Spleen (tissue), 11 donors: ENCODE data around the gene PIGS. TPM values are rescaled to one million over a fixed set of nuclear protein-coding genes. Genes with fewer than 3 reads are reported as not detected.
"Not testable (repeated sequence)": the region's sequence is repeated elsewhere in the genome, so short reads cannot be mapped to it uniquely, and the experiment has no call there.

Experiments
- DNase-seq: peaks from one replicate; pipeline ENCODE4 v3.0.0-alpha.2; 2020
- H3K27ac ChIP-seq, 8 donors: fragments of 200-600 bp; sonication (generic) in 7 of 8; 1 replicate in 4 of 8; 2 replicates in 4 of 8; pipeline versions ENCODE4 v1.5.0 to v1.8.0; 2016 to 2021; ENCODE audit warnings: inconsistent platforms in 4 of 8, mild to moderate bottlenecking in 4 of 8, moderate library complexity in 1 of 8
- H3K27me3 ChIP-seq, 7 donors: fragments of 200-600 bp; sonication (generic) in 6 of 7; replicated peaks in 1 of 7; 1 replicate in 4 of 7; 2 replicates in 3 of 7; pipeline versions ENCODE4 v1.5.0 to v1.8.0; 2016 to 2021; ENCODE audit warnings: inconsistent platforms in 3 of 7, mild to moderate bottlenecking in 1 of 7
- H3K36me3 ChIP-seq, 6 donors: fragments of 200-600 bp; sonication (generic) in 5 of 6; 1 replicate in 4 of 6; 2 replicates in 2 of 6; pipeline versions ENCODE4 v1.5.0 to v1.8.0; 2016 to 2021; ENCODE audit warnings: inconsistent platforms in 2 of 6
- H3K4me1 ChIP-seq, 6 donors: fragments of 200-600 bp; sonication (generic) in 5 of 6; 1 replicate in 3 of 6; 2 replicates in 3 of 6; pipeline versions ENCODE4 v1.5.0 to v1.8.0; 2016 to 2021; ENCODE audit warnings: inconsistent platforms in 3 of 6
- H3K4me3 ChIP-seq, 8 donors: fragments of 200-600 bp; sonication (generic) in 7 of 8; 1 replicate in 4 of 8; 2 replicates in 4 of 8; pipeline versions ENCODE4 v1.5.0 to v1.8.0; 2016 to 2021; ENCODE audit warnings: inconsistent platforms in 4 of 8, mild to moderate bottlenecking in 4 of 8, moderate library complexity in 2 of 8
- H3K9me3 ChIP-seq, 8 donors: fragments of 200-600 bp; sonication (generic) in 7 of 8; 1 replicate in 4 of 8; 2 replicates in 4 of 8; pipeline versions ENCODE4 v1.5.0 to v1.8.0; 2016 to 2021; ENCODE audit warnings: inconsistent platforms in 4 of 8
- CTCF ChIP-seq, 11 experiments: fragments of 200-600 bp in 7 of 11; fragments of 450-650 bp in 4 of 11; sonication (generic) in 4 of 11; IDR thresholded peaks in 8 of 11; conservative IDR thresholded peaks in 3 of 11; 1 replicate in 7 of 11; 2 replicates in 4 of 11; pipeline versions ENCODE4 v1.4.0 to v1.8.0; 2016 to 2021; ENCODE audit warnings: antibody characterized with exemption in 11 of 11, inconsistent platforms in 4 of 11, mild to moderate bottlenecking in 1 of 11
- POLR2A ChIP-seq, 3 donors: fragments of 450-650 bp; IDR thresholded peaks; one replicate each; pipeline ENCODE4 v1.5.1; 2017; ENCODE audit warnings: antibody characterized with exemption in 3 of 3, mild to moderate bottlenecking in 1 of 3
- POLR2AphosphoS5 ChIP-seq, 3 donors: sonication (generic); formaldehyde crosslinking; IDR thresholded peaks; one replicate each; pipeline ENCODE4 v1.5.1; 2017; ENCODE audit warnings: antibody characterized with exemption in 3 of 3
- WGBS, 5 donors: extraction: QIAGEN DNeasy Blood & Tissue Kit in 3 of 5; methylation state at CpG; one replicate each; pipeline versions ENCODE4 v1.1.5 to v1.1.7; 2013 to 2018; 5-methylcytosine and 5-hydroxymethylcytosine counted together
- intact Hi-C: fragments of 100-400 bp; cut with DNase I; formaldehyde crosslinking; loops from one replicate; pipeline ENCODE4 v1.15.0; 2023; ENCODE audit warnings: low total_unique reads
- polyA plus RNA-seq, 3 donors: library from polyadenylated mRNA; stranded (reverse); fragments of 200-250 nt; gene quantifications; one replicate each; pipeline ENCODE4 v1.2.1, GENCODE V29; 2013
- total RNA-seq, 7 donors: library from RNA; depleted of rRNA in 3 of 7; stranded (reverse); fragments of >200 nt in 3 of 7; fragmentation: NEBNext Ultra II Directional in 4 of 7; extraction: Animal tissue kit (Norgen Biotek cat#: 25700) in 4 of 7; gene quantifications; one replicate each; pipeline versions ENCODE4 v1.1.0 to v1.2.1, GENCODE V29; 2016 to 2021
- donor health status: healthy with polysubstance abuse.
- donor health status: DM: no; HTN: no; CAD: no; lungs with moderate emphysema.
- donor health status: DM: no; HTN: no; CAD: no.
- donor health status: Bipolar disorder and iron deficiency.
- donor health status: healthy.
- donor health status: DM: no; HTN: no; CAD: no.
- donor health status: DM: yes; HTN: yes; CAD: no.

PIGS gene
- total and polyA plus RNA-seq, 10 donors = 13.3 to 77.6 (median 50.0) TPM

- Histone ChIP-seq H3K9me3 (no peaks in the 10 kb centered on the region), H3K27me3 (no peaks in the 10 kb centered on the region), H3K27ac (peak within 1 kb of the TSS; percentile 57 to 80 (median 70)), H3K36me3 (peaks cover 0 to 40% (median 0%) of the 10 kb centered on the region in 6 donors), H3K4me1 (peaks cover 10 to 43% (median 27%) of the 10 kb centered on the region in 6 donors), H3K4me3 (peak within 1 kb of the TSS in 6 of 8 donors; percentile 8 to 63 (median 30))
- 4 to 10% (median 5%) methylated on average over 16 to 26 of the region's 26 CpGs for WGBS, 5 donors
- intact Hi-C loops = no loop called here
- TF ChIP-seq CTCF (IDR thresholded peaks at IDR 0.05 in 8 of 11, conservative IDR thresholded peaks at IDR 0.05 in 3 of 11) (peak in 3 of 11 experiments; percentile 6 to 21 (median 12)), POLR2AphosphoS5 (IDR thresholded peaks at IDR 0.05) (peak; percentile 98 to 99 (median 98)), POLR2A (IDR thresholded peaks at IDR 0.05) (peak in 2 of 3 donors; percentile 79 to 92)
- peak; percentile 100 for DNase-seq
Observed at GRCh38 chr17:28576758-28577465, 5.6 kb upstream of the PIGS start, which contains the start of gene ALDOC. ALDOC (minus strand) TSS chr17:28576895; CDS start chr17:28575532, 1,363 bp downstream.

GRCh38 chr17:28576016-28576415 is 4.7 kb upstream of the PIGS start:
- H3K9me3 ChIP-seq, DNase-seq, intact Hi-C loops, H3K27ac ChIP-seq, H3K27me3 ChIP-seq: not testable (repeated sequence)
- 65 to 72% (median 70%) methylated on average over 3 of the region's 3 CpGs for WGBS, 5 donors
- peaks cover 0 to 36% (median 0%) of the 10 kb centered on the region in 6 donors for H3K36me3 ChIP-seq
- peak overlapping the region in 1 of 8 donors; percentile 16 for H3K4me3 ChIP-seq
- peaks cover 11 to 45% (median 30%) of the 10 kb centered on the region in 6 donors for H3K4me1 ChIP-seq

- H3K4me1 ChIP-seq = peaks cover 14 to 53% (median 34%) of the 10 kb centered on the region in 6 donors
- H3K9me3 ChIP-seq = no peaks in the 10 kb centered on the region
- H3K4me3 ChIP-seq = peak overlapping the region in 1 of 8 donors; percentile 16
- no peak for DNase-seq
- H3K27ac ChIP-seq = no peak overlapping the region
- peaks cover 0 to 31% (median 0%) of the 10 kb centered on the region in 6 donors for H3K36me3 ChIP-seq
- intact Hi-C loops = no loop called here
- no peaks in the 10 kb centered on the region for H3K27me3 ChIP-seq
- TF ChIP-seq CTCF (IDR thresholded peaks at IDR 0.05 in 8 of 11, conservative IDR thresholded peaks at IDR 0.05 in 3 of 11) (no peak), POLR2AphosphoS5 (IDR thresholded peaks at IDR 0.05) (no peak), POLR2A (IDR thresholded peaks at IDR 0.05) (no peak)
- 92 to 96% (median 96%) methylated on average over 14 of the region's 14 CpGs for WGBS, 5 donors
Observed at GRCh38 chr17:28575126-28575795, 3.9 kb upstream of the PIGS start.

- DNase-seq = no peak
- H3K4me3 ChIP-seq = no peak overlapping the region
- H3K9me3 ChIP-seq = no peaks in the 10 kb centered on the region
- no peaks in the 10 kb centered on the region for H3K27me3 ChIP-seq
- TF ChIP-seq POLR2AphosphoS5 (IDR thresholded peaks at IDR 0.05) (no peak), CTCF (IDR thresholded peaks at IDR 0.05 in 8 of 11, conservative IDR thresholded peaks at IDR 0.05 in 3 of 11) (peak in 1 of 11 experiments; percentile 16), POLR2A (IDR thresholded peaks at IDR 0.05) (no peak)
- intact Hi-C loops = no loop called here
- H3K4me1 ChIP-seq = peaks cover 19 to 60% (median 42%) of the 10 kb centered on the region in 6 donors
- H3K27ac ChIP-seq = no peak overlapping the region
- peaks cover 0 to 26% (median 0%) of the 10 kb centered on the region in 6 donors for H3K36me3 ChIP-seq
- 90 to 96% (median 93%) methylated on average over 7 of the region's 7 CpGs for WGBS, 5 donors
Observed at GRCh38 chr17:28574526-28574925, 3.2 kb upstream of the PIGS start.
